WTC11 (cell line): ENCODE data around the gene SLC25A17. TPM values are rescaled to one million over a fixed set of nuclear protein-coding genes. Genes with fewer than 3 reads are reported as not detected.
"Not testable (repeated sequence)": the region's sequence is repeated elsewhere in the genome, so short reads cannot be mapped to it uniquely, and the experiment has no call there.

Experiments used
- ATAC-seq: fragments of 200-7000 bp; cut with Tn5 transposase; 2 replicates; pipeline ENCODE4 v1.10.0; 2021; ENCODE audit warnings: mild to moderate bottlenecking, moderate library complexity
- CTCF ChIA-PET: fragments of 300-600 bp; sonication (Branson Sonifier 250); formaldehyde crosslinking; loops from one replicate; lab custom pipeline; 2021; ENCODE audit warnings: antibody characterized with exemption; lab: Charles Lee
- POLR2A ChIA-PET: fragments of 350-600 bp; sonication (Branson Sonifier 250); formaldehyde crosslinking; loops from one replicate; lab custom pipeline; 2021; ENCODE audit warnings: antibody characterized with exemption; lab: Charles Lee
- DNase-seq: peaks from one replicate; pipeline ENCODE4 v3.0.0; 2021; ENCODE audit warnings: low spot score
- H3K27ac Mint-ChIP-seq: 2 replicates; pipeline ENCODE4 v1.8.0; 2021; ENCODE audit warnings: mixed read lengths
- H3K27me3 Mint-ChIP-seq: 2 replicates; pipeline ENCODE4 v1.8.0; 2021; ENCODE audit warnings: low read depth, mild to moderate bottlenecking, moderate library complexity, mixed read lengths
- H3K36me3 Mint-ChIP-seq: 2 replicates; pipeline ENCODE4 v1.8.0; 2021; ENCODE audit warnings: mixed read lengths
- H3K4me1 Mint-ChIP-seq: 2 replicates; pipeline ENCODE4 v1.8.0; 2022; ENCODE audit warnings: mixed read lengths
- H3K4me3 Mint-ChIP-seq: 2 replicates; pipeline ENCODE4 v1.8.0; 2021; ENCODE audit warnings: mild to moderate bottlenecking, moderate library complexity, mixed read lengths
- H3K9me3 Mint-ChIP-seq: 2 replicates; pipeline ENCODE4 v1.8.0; 2021; ENCODE audit warnings: mixed read lengths
- E2F4 ChIP-seq: sonication (generic); formaldehyde crosslinking; IDR thresholded peaks from 2 replicates; pipeline ENCODE4 v1.8.1; 2022; ENCODE audit warnings: low read depth, mild to moderate bottlenecking, moderate library complexity, missing genetic modification reagents, borderline replicate concordance
- FOXK1 ChIP-seq: sonication (generic); formaldehyde crosslinking; IDR thresholded peaks from 2 replicates; pipeline ENCODE4 v1.8.0; 2022; ENCODE audit warnings: mild to moderate bottlenecking, moderate library complexity, missing genetic modification reagents
- GRHL2 ChIP-seq: fragments of 250-450 bp; sonication (Bioruptor Pico); IDR thresholded peaks from 2 replicates; pipeline ENCODE4 v1.8.0; 2022; ENCODE audit warnings: mild to moderate bottlenecking, moderate library complexity; ENCODE audit not compliant: insufficient replicate concordance, severe bottlenecking
- HMGXB4 ChIP-seq: sonication (generic); formaldehyde crosslinking; IDR thresholded peaks from 2 replicates; pipeline ENCODE4 v1.8.1; 2023; ENCODE audit warnings: mild to moderate bottlenecking, moderate library complexity, missing genetic modification reagents
- NFATC4 ChIP-seq: fragments of 250-450 bp; sonication (Bioruptor Pico); IDR thresholded peaks from 2 replicates; pipeline ENCODE4 v1.9.0; 2021; ENCODE audit warnings: mild to moderate bottlenecking
- NR1H2 ChIP-seq: sonication (generic); formaldehyde crosslinking; IDR thresholded peaks from 2 replicates; pipeline ENCODE4 v1.9.0; 2021; ENCODE audit warnings: mild to moderate bottlenecking, moderate library complexity, missing genetic modification reagents
- NR3C1 ChIP-seq: sonication (generic); formaldehyde crosslinking; conservative IDR thresholded peaks from 2 replicates; pipeline ENCODE4 v1.8.1; 2023; ENCODE audit warnings: low read depth, mild to moderate bottlenecking, missing genetic modification reagents
- TEAD1 ChIP-seq: sonication (generic); formaldehyde crosslinking; IDR thresholded peaks from 2 replicates; pipeline ENCODE4 v1.8.0; 2022; ENCODE audit warnings: mild to moderate bottlenecking, missing genetic modification reagents
- TEAD4 ChIP-seq: sonication (generic); formaldehyde crosslinking; IDR thresholded peaks from 2 replicates; pipeline ENCODE4 v1.8.0; 2022; ENCODE audit warnings: mild to moderate bottlenecking, missing genetic modification reagents
- TP53 ChIP-seq: sonication (generic); formaldehyde crosslinking; IDR thresholded peaks from 2 replicates; pipeline ENCODE4 v1.8.1; 2023; ENCODE audit warnings: mild to moderate bottlenecking, missing genetic modification reagents
- ZBTB21 ChIP-seq: sonication (generic); formaldehyde crosslinking; IDR thresholded peaks from 2 replicates; pipeline ENCODE4 v1.8.1; 2023; ENCODE audit warnings: mild to moderate bottlenecking, missing genetic modification reagents, borderline replicate concordance
- ZNF219 ChIP-seq: sonication (generic); formaldehyde crosslinking; IDR thresholded peaks from 2 replicates; pipeline ENCODE4 v1.8.0; 2023; ENCODE audit warnings: missing genetic modification reagents, mild to moderate bottlenecking, borderline replicate concordance
- ZNF263 ChIP-seq: sonication (generic); formaldehyde crosslinking; IDR thresholded peaks from 2 replicates; pipeline ENCODE4 v1.8.1; 2022; ENCODE audit warnings: low read depth, mild to moderate bottlenecking, moderate library complexity, missing genetic modification reagents
- ZNF423 ChIP-seq: fragments of 250-450 bp; sonication (Bioruptor Pico); IDR thresholded peaks from 2 replicates; pipeline ENCODE4 v2.1.2; 2022; ENCODE audit warnings: mild to moderate bottlenecking, moderate library complexity
- ZNF425 ChIP-seq: fragments of 250-450 bp; sonication (Bioruptor Pico); conservative IDR thresholded peaks from 2 replicates; pipeline ENCODE4 v1.9.0; 2021; ENCODE audit warnings: mild to moderate bottlenecking
- ZNF532 ChIP-seq: fragments of 250-450 bp; sonication (Bioruptor Pico); IDR thresholded peaks from 2 replicates; pipeline ENCODE4 v1.9.0; 2021; ENCODE audit warnings: mild to moderate bottlenecking, borderline replicate concordance
- total RNA-seq: library from RNA; stranded (reverse); gene quantifications from 3 replicates; pipeline ENCODE4 v1.2.3, GENCODE V29; 2021
- TF ChIP-seq, protein P1 (sequence below): fragments of 250-450 bp; sonication (Bioruptor Pico); IDR thresholded peaks from 2 replicates; pipeline ENCODE4 v2.1.2; 2022; ENCODE audit warnings: mild to moderate bottlenecking, moderate library complexity
- TF ChIP-seq, protein P2 (sequence below): fragments of 250-450 bp; sonication (Bioruptor Pico); IDR thresholded peaks from 2 replicates; pipeline ENCODE4 v1.9.0; 2021; ENCODE audit warnings: mild to moderate bottlenecking

The SLC25A17 gene
- total RNA-seq, 1 experiment from 2014 or later = 29.6 TPM

DNA sequence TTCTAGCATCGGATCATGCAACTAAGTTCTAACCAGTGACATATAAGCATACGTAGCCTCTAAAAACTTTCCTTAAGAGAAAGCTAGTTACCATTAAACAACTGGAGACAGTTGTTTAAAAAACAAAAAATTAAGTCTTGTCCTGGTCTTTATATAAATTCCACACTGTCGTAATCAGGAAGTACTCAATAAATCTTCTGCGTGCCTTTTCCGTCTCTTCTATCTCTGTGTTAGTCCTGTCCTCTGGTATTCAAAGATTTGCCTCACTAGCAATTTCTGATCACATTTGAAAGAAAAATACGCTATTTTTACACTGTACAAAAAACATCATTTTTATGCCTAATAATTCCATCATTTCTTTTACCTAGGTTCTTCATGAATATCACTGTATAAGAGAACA is 10.0 kb upstream of the SLC25A17 start (continued):
- no peak for TF ChIP-seq ZNF532 (CRISPR knock-in tag)
- no peak for TF ChIP-seq TP53 (CRISPR knock-in tag)
- TF ChIP-seq NR1H2 (CRISPR knock-in tag) = no peak

DNA sequence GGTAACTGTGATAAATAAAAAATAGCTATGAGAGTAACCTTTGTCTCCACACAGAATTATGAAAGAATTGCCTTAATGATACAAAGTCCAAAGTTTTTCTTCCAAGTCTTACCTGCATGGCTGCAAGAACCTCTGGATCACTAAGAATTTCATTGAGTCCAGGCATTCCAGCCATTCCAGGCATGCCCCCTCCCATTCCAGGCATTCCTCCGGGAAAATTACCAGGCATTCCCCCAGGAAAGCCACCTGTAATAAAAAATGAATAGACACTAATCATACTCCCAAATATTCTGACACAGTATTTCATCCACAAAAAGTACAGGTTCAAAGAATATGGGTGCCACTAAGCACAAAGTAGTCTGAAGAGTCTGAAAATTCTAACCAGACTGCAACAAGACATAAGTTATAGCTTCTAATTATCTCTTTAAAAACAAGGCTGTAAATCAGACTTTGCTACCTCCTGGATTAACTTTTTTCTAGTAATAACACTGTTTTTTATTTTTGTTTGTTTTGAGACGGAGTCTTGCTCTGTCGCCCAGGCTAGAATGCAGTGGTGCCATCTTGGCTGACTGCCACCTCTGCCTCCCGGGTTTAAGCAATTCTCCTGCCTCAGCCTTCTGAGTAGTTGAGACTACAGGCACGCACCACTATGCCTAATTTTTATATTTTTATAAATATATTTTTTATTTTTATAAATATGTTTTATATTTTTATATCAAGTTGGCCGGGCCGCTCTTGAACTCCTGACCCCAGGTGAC is 8.0 kb upstream of the SLC25A17 start:
- DNase-seq (peak; percentile 51), ATAC-seq (no peak)
- TF ChIP-seq, protein P1, sequence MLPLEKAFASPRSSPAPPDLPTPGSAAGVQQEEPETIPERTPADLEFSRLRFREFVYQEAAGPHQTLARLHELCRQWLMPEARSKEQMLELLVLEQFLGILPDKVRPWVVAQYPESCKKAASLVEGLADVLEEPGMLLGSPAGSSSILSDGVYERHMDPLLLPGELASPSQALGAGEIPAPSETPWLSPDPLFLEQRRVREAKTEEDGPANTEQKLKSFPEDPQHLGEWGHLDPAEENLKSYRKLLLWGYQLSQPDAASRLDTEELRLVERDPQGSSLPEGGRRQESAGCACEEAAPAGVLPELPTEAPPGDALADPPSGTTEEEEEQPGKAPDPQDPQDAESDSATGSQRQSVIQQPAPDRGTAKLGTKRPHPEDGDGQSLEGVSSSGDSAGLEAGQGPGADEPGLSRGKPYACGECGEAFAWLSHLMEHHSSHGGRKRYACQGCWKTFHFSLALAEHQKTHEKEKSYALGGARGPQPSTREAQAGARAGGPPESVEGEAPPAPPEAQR (CRISPR knock-in tag) = no peak
- TF ChIP-seq TEAD4 (CRISPR knock-in tag) (peak; percentile 97; the same call in 1 of the 2 replicates), TEAD1 (peak; percentile 95)
- H3K4me3 Mint-ChIP-seq = peak overlapping the region; percentile 37
- H3K27ac Mint-ChIP-seq = peak overlapping the region; percentile 97
- ChIA-PET POLR2A (no interaction called here), CTCF (no interaction called here)
- no peaks in the 10 kb centered on the region for H3K27me3 Mint-ChIP-seq
- peaks cover 66% of the 10 kb centered on the region for H3K36me3 Mint-ChIP-seq
- no peaks in the 10 kb centered on the region for H3K9me3 Mint-ChIP-seq
- peaks cover 24% of the 10 kb centered on the region for H3K4me1 Mint-ChIP-seq

GRCh38 chr22:40826292-40826691 is 7.1 kb upstream of the SLC25A17 start:
- Mint-ChIP-seq H3K36me3 (peaks cover 59% of the 10 kb centered on the region), H3K4me1 (peaks cover 24% of the 10 kb centered on the region), H3K4me3 (peak overlapping the region; percentile 37; the same call in 1 of the 2 replicates), H3K27ac (peak overlapping the region; percentile 97)
- POLR2A ChIA-PET = interaction anchor here (0.6 kb wide), 1 partner anchor 190 kb away, joined by 3 read pairs; no protein-coding TSS in a partner anchor
- H3K27me3 Mint-ChIP-seq, DNase-seq, ATAC-seq, CTCF ChIA-PET, H3K9me3 Mint-ChIP-seq: not testable (repeated sequence)

DNA sequence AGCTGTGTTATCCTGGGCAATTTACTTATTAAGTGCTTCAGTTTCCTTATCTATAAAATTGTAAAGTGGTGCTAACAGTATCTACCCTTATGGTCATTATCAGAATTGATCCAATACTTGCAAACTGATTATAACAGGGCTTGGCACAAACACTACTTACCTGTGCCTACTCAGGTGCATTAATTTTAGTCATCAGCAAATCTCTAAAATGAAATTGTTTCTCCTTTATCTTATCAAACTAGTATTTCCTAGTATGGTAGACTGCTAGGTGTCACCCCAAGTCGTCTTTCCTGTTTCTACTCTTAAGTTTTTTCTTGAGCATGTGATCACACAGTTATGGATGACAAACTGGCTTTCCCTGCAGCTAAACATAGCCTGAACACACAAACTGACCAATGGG is 4.3 kb upstream of the SLC25A17 start:
- Mint-ChIP-seq H3K27ac (0 out of 2 replicates have a peak overlapping the region, but pooled peaks have one; percentile 34), H3K36me3 (peaks cover 40% of the 10 kb centered on the region), H3K27me3 (no peaks in the 10 kb centered on the region), H3K4me3 (no peak overlapping the region), H3K9me3 (no peaks in the 10 kb centered on the region), H3K4me1 (peaks cover 34% of the 10 kb centered on the region)
- ATAC-seq (no peak), DNase-seq (no peak)
- POLR2A ChIA-PET = no interaction called here
- CTCF ChIA-PET = interaction anchor here (0.6 kb wide), 1 partner anchor 100 kb away, joined by 3 read pairs; no protein-coding TSS in a partner anchor
- no peak for TF ChIP-seq NFATC4 (CRISPR knock-in tag)
- no peak for TF ChIP-seq ZBTB21
- no peak for TF ChIP-seq HMGXB4 (CRISPR knock-in tag)
- no peak for TF ChIP-seq NR3C1 (CRISPR knock-in tag)
- no peak for TF ChIP-seq GRHL2
- TF ChIP-seq ZNF423 = no peak
- no peak for TF ChIP-seq ZNF425
- TF ChIP-seq E2F4 (CRISPR knock-in tag) = no peak
- TF ChIP-seq, protein P2, sequence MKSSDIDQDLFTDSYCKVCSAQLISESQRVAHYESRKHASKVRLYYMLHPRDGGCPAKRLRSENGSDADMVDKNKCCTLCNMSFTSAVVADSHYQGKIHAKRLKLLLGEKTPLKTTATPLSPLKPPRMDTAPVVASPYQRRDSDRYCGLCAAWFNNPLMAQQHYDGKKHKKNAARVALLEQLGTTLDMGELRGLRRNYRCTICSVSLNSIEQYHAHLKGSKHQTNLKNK (CRISPR knock-in tag) = no peak
- no peak for TF ChIP-seq ZNF263
- no peak for TF ChIP-seq FOXK1 (CRISPR knock-in tag)
- no peak for TF ChIP-seq ZNF219 (CRISPR knock-in tag)
